ENCODE measurements around the gene ITLN1.
"Not testable (repeated sequence)": the region's sequence is repeated elsewhere in the genome, so short reads cannot be mapped to it uniquely, and the experiment has no call there.

The ITLN1 gene

GRCh38 chr1:160882582-160882981 lies 2.4 kb downstream of the ITLN1 start:
- no peak for DNase-seq

- not testable (repeated sequence) for DNase-seq
Observed at GRCh38 chr1:160881264-160881663, 3.7 kb downstream of the ITLN1 start.

DNA sequence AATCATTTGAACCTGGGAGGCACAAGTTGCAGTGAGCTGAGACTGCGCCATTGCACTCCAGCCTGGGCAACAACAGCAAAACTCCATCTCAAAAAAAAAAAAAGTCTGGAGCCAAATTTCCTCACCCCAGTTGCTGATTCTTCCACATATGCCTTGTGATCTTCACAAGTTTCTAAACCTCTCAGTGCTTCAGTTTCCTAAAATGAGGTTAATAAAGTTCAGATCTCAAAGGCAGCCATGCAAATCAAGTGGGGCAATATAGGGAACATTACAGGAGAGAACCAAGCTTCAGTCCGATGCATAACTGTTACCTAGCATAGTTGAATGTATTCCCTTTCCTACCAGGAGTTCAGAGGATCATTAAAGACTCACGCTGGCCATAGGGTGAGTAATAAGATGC lies 4.8 kb downstream of the ITLN1 start:
- no peak for DNase-seq

DNA sequence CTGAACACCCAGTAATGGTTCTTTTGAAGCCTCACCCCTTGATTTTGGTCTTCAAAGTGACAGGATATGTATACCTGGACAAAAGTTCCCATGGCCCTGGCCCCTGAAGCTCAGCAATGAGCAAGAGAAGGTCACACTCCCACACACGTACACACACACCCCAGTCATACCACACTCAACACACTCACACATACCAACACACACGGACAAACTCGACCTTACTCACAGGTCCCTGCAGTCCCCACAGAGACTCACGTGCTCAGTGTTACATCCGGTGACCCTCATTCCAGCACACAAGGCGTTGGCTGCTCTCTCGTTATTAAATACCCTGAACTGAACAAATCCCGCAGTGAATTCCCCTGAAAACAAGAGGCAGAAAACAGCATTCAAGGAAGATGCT lies 5.9 kb downstream of the ITLN1 start:
- no peak for DNase-seq

DNA sequence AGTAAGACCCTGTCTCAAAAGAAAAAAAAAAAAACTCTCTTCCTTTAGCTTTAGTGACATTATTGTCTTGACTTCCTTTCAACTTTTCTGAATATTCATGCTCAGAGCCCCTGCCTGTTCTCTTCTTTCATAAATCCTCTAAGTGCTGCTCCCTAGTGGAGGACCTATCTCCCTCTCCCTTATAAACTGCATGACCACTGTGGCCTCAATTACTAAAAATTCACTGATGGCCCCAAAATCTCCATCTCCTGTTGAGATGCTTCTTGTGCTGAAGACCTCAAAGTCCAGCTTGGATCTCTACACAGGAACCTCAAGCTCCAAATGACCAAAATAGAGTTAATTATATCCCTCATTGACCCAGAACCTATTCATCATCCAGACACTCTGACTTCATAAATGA lies 7.8 kb downstream of the ITLN1 start:
- DNase-seq = no peak

- no peak for DNase-seq
Observed at GRCh38 chr1:160876311-160876710, 8.7 kb downstream of the ITLN1 start.

- DNase-seq = not testable (repeated sequence)
Observed at GRCh38 chr1:160875591-160875990, 9.4 kb downstream of the ITLN1 start.

- DNase-seq = no peak
Observed at GRCh38 chr1:160874935-160875334, 10.0 kb downstream of the ITLN1 start.

DNA sequence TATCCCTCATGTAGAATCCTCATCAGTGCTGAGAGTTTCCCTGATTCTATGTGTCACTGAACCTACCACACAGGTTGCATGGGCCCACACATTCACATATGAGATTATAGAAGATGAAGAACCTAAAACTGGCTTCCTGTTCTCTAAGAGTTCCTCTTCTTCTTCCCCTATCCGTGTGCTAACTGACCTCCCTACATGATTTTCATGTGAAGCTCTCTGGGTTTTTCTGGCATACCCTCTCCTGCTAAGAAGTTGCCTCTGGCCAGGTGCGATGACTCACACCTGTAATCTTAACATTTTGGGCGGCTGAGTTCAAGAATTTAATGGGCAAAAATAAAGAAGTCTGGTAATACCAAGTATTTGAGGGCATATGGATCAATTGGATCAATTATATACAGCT lies 16.8 kb downstream of the ITLN1 start:
- DNase-seq = no peak

DNA sequence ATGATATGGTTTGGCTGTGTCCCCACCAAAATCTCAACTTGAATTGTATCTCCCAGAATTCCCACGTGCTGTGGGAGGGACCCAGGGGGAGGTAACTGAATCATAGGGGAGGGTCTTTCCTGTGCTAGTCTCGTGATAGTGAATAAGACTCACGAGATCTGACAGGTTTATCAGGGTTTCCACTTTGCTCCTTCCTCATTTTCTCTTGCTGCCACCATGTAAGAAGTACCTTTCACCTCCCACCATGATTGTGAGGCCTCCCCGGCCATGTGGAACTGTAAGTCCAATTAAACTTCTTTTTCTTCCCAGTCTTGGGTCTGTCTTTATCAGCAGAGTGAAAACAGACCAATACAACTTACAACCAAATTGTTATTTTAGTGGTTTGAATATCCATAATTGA lies 17.3 kb downstream of the ITLN1 start:
- not testable (repeated sequence) for DNase-seq

GRCh38 chr1:160866695-160867260 lies 18.2 kb downstream of the ITLN1 start:
- no peak for DNase-seq

DNA sequence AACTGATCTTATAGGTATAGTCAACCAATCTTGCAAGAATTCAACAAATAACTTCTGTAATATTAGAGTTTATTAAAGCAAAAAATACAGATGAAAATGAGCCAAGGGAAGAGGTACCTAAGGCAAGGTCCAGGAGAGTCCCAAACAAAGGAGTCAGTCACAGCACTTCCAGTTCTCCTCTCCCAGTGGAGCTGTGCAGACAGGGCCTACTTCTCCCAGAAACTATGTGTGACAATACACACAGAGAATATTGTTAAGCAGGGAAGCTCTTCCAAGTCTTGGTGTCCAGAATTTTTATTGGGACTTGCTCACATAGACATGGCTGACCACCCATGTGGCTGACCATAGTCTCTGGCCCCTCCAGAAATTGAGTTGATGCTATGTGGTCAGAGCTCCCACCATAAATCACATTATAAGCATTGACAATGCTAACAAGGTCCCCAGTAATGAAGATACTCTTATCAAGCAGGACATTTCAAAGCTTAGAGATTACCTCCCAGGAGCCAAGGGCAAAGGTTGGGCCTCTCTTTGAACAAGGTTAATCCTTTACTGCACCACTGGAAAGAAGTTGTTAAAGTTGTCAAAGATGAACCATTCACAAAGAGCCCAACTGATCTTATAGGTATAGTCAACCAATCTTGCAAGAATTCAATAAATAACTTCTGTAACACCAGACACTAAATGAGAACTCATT lies 18.8 kb downstream of the ITLN1 start:
- DNase-seq = no peak

- no peak for DNase-seq
Observed at GRCh38 chr1:160865337-160865736, 19.6 kb downstream of the ITLN1 start.

- no peak for DNase-seq
Observed at GRCh38 chr1:160864173-160864572, 20.8 kb downstream of the ITLN1 start.

DNA sequence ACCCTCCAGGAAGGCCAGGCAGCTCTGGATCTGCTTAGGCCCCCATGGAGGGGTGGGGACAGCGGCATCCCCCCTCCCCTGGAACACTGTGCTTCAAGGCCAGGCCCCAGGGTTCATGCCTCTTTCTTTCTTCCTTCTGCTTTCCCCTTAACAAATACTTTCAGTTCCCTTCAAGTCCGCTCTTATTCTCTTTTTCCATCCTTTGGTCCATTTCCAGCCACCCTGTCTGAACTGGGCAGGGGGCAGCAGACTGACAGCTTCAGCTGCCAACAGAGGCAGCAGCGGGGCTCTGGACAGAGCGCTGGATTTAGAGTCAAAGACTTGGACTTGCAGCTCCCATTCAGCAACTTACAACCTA lies 21.2 kb downstream of the ITLN1 start:
- no peak for DNase-seq

GRCh38 chr1:160863061-160863773 lies 21.8 kb downstream of the ITLN1 start:
- no peak for DNase-seq

- peak; percentile 70 to 75 for DNase-seq
Observed at GRCh38 chr1:160862203-160863060, 22.5 kb downstream of the ITLN1 start, which contains the start of gene CD244. Gene CD244 (minus strand): TSS chr1:160862887. CDS start chr1:160862677, 210 bp downstream.

DNA sequence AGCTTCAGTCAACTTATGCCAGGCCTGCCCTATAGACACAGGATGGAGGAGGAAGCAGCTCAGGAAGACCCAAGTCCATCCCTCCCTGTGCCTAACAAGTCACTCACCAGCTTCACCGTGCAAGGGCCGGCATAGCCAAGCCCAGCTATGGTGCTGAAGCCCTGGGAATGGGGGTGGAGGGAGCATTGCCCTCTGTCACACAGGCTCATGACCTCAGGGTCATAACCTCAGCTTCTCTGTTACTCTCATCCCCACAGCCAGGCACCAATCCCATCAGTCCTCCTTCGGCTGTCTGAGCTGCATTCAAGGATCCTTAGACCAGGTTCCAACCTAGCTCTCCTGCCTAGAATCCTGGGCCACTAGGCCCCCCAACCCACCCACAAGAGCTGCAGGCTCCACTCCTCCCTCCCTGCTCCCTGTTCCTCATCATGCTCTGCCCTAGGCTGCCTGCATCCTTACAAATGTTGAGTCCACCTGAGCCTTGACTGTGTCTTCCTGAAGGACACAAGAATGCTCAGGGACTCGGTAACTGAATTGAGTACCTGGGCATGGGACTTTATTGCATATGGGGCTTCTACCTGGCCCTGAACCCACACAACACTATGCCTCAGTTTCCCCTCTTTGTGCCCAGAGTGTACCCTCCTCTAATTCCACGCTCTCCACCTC lies 24.0 kb downstream of the ITLN1 start:
- DNase-seq = no peak

DNA sequence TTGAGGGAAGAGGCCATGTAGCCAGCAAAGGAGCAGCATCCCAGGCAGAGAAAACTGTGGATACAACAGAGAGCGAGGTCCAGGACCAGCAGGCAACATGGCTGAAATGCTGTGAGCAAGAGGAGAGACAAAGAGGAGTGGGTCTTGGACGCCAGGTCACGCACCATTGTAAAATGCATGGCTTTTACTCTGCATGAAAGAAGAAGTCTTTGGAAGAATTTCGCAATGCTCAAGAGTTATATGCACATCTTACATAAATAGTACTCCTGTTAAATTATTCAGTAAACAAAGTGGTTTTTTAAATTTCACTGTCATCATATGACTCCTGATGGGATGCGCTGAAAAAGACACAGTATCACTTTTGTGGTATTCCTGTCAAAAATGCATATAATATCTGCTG lies 25.8 kb downstream of the ITLN1 start:
- DNase-seq = no peak

DNA sequence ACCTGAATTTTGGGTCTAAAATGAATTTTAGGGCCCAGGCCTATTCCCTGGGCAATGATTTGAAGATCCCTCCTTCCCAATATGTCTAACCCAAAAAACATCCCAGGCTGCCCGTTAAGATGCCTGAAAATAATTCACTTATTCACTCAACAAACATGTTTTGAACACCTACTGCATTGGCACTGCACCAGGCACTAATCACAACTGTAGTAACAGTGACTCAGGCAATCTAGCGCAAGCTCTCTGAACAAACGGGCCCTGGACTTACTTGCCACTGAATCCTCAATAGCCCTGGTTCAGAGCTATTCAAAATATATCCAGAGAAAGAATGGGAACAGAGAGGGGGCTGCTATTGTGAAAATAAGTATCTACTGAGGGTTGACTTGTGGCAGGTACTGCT lies 26.5 kb downstream of the ITLN1 start:
- no peak for DNase-seq

DNA sequence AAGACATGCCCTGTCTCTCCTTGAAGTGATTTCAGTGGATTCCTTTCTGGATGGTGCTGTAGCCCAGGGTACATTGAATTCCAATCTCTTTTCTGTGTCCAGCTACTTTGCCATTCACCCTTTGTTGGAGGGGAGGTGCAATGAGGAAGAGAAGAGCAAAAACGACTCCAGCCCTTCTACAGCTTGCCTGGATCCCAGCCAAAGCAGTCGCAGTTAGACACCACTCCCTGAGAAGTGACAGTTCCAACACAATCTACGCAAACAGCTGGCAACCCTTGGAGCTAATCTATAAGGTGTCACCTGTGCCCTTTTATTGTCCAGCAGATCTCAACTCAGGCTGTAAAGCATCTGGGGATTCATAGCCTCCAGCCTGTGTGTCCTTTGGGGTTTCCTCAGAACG lies 26.9 kb downstream of the ITLN1 start:
- DNase-seq = no peak

GRCh38 chr1:160855181-160855981 lies 29.6 kb downstream of the ITLN1 start:
- no peak for DNase-seq

Data from activated T-cell treated with anti-CD3 and anti-CD28 coated beads, Interleukin-2, amount 50 U/mL, for 48 hours (primary cell).